ENCODE results near the gene CFAP99. TPM values are rescaled to one million over a fixed set of nuclear protein-coding genes. Genes with fewer than 3 reads are reported as not detected.

The CFAP99 gene
- total and polyA plus RNA-seq, 2 donors (not counting 1 experiment from before 2014, with no cell fraction given) = not detected

DNA sequence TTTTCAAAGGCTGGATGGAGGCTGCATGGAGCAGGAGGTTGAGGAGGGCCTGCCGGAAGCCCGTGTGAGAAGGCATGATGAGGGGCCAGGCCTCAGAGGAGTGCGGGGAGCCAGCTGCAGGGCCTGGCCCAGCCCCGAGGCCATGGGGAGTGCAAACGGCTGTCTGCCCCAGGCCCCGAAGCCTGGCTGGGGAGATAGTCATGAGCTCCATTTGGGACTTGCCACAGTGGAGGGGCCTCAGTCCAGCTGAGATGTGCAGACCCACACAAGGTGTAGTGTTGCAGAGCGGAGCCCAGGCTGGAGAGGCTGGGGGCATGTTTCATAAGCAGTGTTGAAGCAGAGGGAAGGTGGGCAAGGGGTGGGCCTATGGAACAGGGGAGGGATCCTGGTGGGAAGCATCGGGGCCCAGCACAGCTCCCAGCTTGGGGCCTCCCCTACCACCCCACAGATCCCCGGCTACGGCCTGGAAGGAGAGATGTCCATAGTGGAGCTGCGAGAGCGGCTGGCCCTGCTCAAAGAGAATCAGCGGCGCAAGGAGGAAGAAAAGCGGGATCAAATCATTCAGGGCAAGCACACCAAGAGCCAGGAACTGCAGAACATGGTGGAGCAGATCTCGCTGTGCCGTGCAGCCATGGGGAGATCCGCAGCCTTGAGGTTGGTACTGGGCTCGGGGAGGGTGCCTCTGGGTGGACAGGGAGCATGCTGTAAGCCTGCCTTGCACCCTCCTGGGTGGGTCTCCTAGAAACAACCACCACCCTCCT is 41.0 kb downstream of the CFAP99 start:
- peaks cover 3% of the 10 kb centered on the region for H3K27me3 Mint-ChIP-seq
- no peaks in the 10 kb centered on the region for H3K36me3 ChIP-seq (replicated peaks in 1 of 2; ENCODE audit: control extremely low read depth in 1 of 2, control insufficient read depth in 1 of 2, extremely low read depth in 1 of 2, insufficient read depth in 2 of 2, low read length in 1 of 2)
- H3K4me3 ChIP-seq (ENCODE audit: control extremely low read depth in 1 of 5, extremely low read depth in 1 of 5, insufficient read depth in 1 of 5, low read depth in 2 of 5, low read length in 4 of 5) = no peak overlapping the region
- H3K27ac Mint-ChIP-seq = no peak overlapping the region
- H2AFZ ChIP-seq (ENCODE audit: insufficient read depth, low read depth, low read length, poor library complexity, severe bottlenecking) = no peak overlapping the region
- no peaks in the 10 kb centered on the region for H3K9me3 ChIP-seq (ENCODE audit: control extremely low read depth in 1 of 3, control insufficient read depth in 2 of 3, insufficient read depth in 1 of 3, low read length in 2 of 3)
- peaks cover 5 to 10% of the 10 kb centered on the region in 2 donors for H3K4me1 ChIP-seq (ENCODE audit: control insufficient read depth in 2 of 2, insufficient read depth in 2 of 2, low read length in 2 of 2)
- ChIA-PET CTCF (interaction anchor here (7.5 kb wide), 1 partner anchor 241 kb away, joined by 54 read pairs; no protein-coding TSS in a partner anchor), POLR2A (no interaction called here)
- no peaks in the 10 kb centered on the region for H3K9me3 Mint-ChIP-seq (ENCODE audit: insufficient read depth)
- H3K27me3 ChIP-seq (replicated peaks in 1 of 4; ENCODE audit: control extremely low read depth in 1 of 4, control insufficient read depth in 3 of 4, insufficient read depth in 4 of 4, low read length in 3 of 4) = peaks cover 0 to 9% (median 4%) of the 10 kb centered on the region in 4 experiments
- H3K79me2 ChIP-seq (ENCODE audit: control insufficient read depth, insufficient read depth, low read length) = peaks cover 9% of the 10 kb centered on the region
- over 99% methylated on average over 16 of the region's 19 CpGs for WGBS (ENCODE audit: insufficient coverage)
- ATAC-seq (ENCODE audit: low read depth) (no peak), DNase-seq (no peak)
- H3K27ac ChIP-seq (ENCODE audit: low read length in 2 of 2) = no peak overlapping the region
- H4K20me1 ChIP-seq (ENCODE audit: control insufficient read depth, insufficient read depth, low read length, poor library complexity, severe bottlenecking) = peaks cover 11% of the 10 kb centered on the region
- no peak overlapping the region for H3K4me3 Mint-ChIP-seq
- intact Hi-C loops (cut with micrococcal nuclease) = loop anchor here (5.0 kb wide), 1 partner anchor 38 kb away; no protein-coding TSS in a partner anchor
- no peak overlapping the region for H3K4me2 ChIP-seq (replicated peaks; ENCODE audit: low read depth, low read length, poor library complexity, severe bottlenecking)
- no peak overlapping the region for H3K9ac ChIP-seq (ENCODE audit: low read length)
- no peak for TF ChIP-seq EZH2 (IDR thresholded peaks at IDR 0.05; ENCODE audit: borderline replicate concordance, insufficient read depth, low read depth, low read length, poor library complexity, severe bottlenecking)
- TF ChIP-seq, protein P1, sequence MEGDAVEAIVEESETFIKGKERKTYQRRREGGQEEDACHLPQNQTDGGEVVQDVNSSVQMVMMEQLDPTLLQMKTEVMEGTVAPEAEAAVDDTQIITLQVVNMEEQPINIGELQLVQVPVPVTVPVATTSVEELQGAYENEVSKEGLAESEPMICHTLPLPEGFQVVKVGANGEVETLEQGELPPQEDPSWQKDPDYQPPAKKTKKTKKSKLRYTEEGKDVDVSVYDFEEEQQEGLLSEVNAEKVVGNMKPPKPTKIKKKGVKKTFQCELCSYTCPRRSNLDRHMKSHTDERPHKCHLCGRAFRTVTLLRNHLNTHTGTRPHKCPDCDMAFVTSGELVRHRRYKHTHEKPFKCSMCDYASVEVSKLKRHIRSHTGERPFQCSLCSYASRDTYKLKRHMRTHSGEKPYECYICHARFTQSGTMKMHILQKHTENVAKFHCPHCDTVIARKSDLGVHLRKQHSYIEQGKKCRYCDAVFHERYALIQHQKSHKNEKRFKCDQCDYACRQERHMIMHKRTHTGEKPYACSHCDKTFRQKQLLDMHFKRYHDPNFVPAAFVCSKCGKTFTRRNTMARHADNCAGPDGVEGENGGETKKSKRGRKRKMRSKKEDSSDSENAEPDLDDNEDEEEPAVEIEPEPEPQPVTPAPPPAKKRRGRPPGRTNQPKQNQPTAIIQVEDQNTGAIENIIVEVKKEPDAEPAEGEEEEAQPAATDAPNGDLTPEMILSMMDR (IDR thresholded peaks at IDR 0.05) = no peak
- H3K4me1 Mint-ChIP-seq = peaks cover 7% of the 10 kb centered on the region

Data from B cell (primary cell).